SK-N-MC (cell line): ENCODE results near the gene GGN.

Source experiments
- EZH2 ChIP-seq: fragments of 200-600 bp; sonication (generic); IDR thresholded peaks from one replicate; pipeline ENCODE4 v1.6.1; 2017; ENCODE audit warnings: antibody characterized with exemption
- FOXP2 ChIP-seq: optimal IDR thresholded peaks from 2 replicates; pipeline ENCODE3; 2011; ENCODE audit warnings: mild to moderate bottlenecking, moderate library complexity; ENCODE audit not compliant: insufficient read depth; ENCODE audit errors: extremely low read length, control extremely low read depth
- POLR2AphosphoS5 ChIP-seq: IDR thresholded peaks from 2 replicates; pipeline ENCODE4 v1.6.1; 2012; ENCODE audit warnings: mild to moderate bottlenecking, low read depth, low read length, borderline replicate concordance

DNA sequence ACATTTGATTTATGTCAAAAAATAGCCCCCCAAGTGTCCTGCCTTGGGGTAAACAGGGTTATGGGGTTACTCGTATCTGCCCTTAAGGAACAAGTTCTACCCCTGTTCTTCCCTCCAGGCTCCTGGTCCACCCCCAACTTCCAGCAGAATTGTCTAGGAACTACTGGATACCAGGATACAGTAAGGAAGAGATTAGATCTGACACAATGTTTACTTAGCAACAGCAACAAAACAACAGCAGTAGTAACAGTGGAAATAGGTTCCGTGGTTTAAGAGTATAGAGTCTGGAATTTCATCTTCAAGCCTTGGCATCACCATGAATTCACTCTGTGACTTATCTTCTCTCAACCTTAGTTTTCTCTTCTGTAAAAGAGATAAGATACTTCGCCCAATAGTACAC lies 13.3 kb upstream of the GGN start:
- TF ChIP-seq EZH2 (no peak), POLR2AphosphoS5 (no peak), FOXP2 (no peak)
